Heart right ventricle (tissue), 16 donors: ENCODE data around the gene CRELD2. TPM values are rescaled to one million over a fixed set of nuclear protein-coding genes. Genes with fewer than 3 reads are reported as not detected.

Source experiments
- ATAC-seq, 8 donors: fragments of 200-7000 bp; cut with Tn5 transposase; one replicate each; pipeline ENCODE4 v1.9.1; 2020; ENCODE audit warnings: mild to moderate bottlenecking in 8 of 8, moderate library complexity in 8 of 8, moderate number of reproducible peaks in 1 of 8
- DNase-seq, 2 donors: peaks; one replicate each; pipeline ENCODE4 v3.0.0-alpha.2; 2020
- H3K27ac ChIP-seq, 10 donors: fragments of 200-600 bp; sonication (generic) in 2 of 10; one replicate each; pipeline versions ENCODE4 v1.5.0 to v1.8.0; 2020 to 2022; ENCODE audit warnings: mild to moderate bottlenecking in 3 of 10
- H3K27me3 ChIP-seq, 7 donors: fragments of 200-600 bp; one replicate each; pipeline ENCODE4 v1.8.0; 2021 to 2022; ENCODE audit warnings: mild to moderate bottlenecking in 2 of 7
- H3K36me3 ChIP-seq, 9 donors: fragments of 200-600 bp; sonication (generic) in 1 of 9; one replicate each; pipeline versions ENCODE4 v1.5.0 to v1.8.0; 2020 to 2022; ENCODE audit warnings: mild to moderate bottlenecking in 2 of 9
- H3K4me1 ChIP-seq, 9 donors: fragments of 200-600 bp; sonication (generic) in 1 of 9; one replicate each; pipeline versions ENCODE4 v1.5.0 to v1.8.0; 2020 to 2022; ENCODE audit warnings: mild to moderate bottlenecking in 4 of 9
- H3K4me3 ChIP-seq, 10 donors: fragments of 200-600 bp; sonication (generic) in 2 of 10; one replicate each; pipeline versions ENCODE4 v1.5.0 to v1.8.0; 2020 to 2022; ENCODE audit warnings: mild to moderate bottlenecking in 7 of 10, moderate library complexity in 2 of 10
- H3K9me3 ChIP-seq, 11 donors: fragments of 200-600 bp in 10 of 11; sonication (generic) in 2 of 11; one replicate each; pipeline versions ENCODE4 v1.5.0 to v1.8.0; 2013 to 2022; ENCODE audit warnings: mild to moderate bottlenecking in 2 of 11, control low read depth in 1 of 11, moderate library complexity in 1 of 11
- CTCF ChIP-seq, 9 donors: fragments of 200-600 bp; sonication (generic) in 2 of 9; IDR thresholded peaks; one replicate each; pipeline versions ENCODE4 v1.5.0 to v1.8.0; 2021 to 2022; ENCODE audit warnings: antibody characterized with exemption in 9 of 9, mild to moderate bottlenecking in 5 of 9, moderate library complexity in 1 of 9
- WGBS, 2 donors: extraction: QIAGEN DNeasy Blood & Tissue Kit; methylation state at CpG; one replicate each; pipeline ENCODE4 v1.1.7; 2013; ENCODE audit warnings: inconsistent platforms in 1 of 2; 5-methylcytosine and 5-hydroxymethylcytosine counted together
- intact Hi-C, 10 donors: fragments of 100-400 bp; cut with DNase I; formaldehyde crosslinking; loops; one replicate each; pipeline versions ENCODE4 v1.11.1 to v1.14.2; 2022
- polyA plus RNA-seq, 2 donors: library from polyadenylated mRNA; stranded (reverse); fragments of 200-250 nt; gene quantifications; one replicate each; pipeline ENCODE4 v1.2.3, GENCODE V29; 2013
- total RNA-seq, 10 donors: library from RNA; stranded (reverse); fragmentation: NEBNext Ultra II Directional in 3 of 10; extraction: Animal tissue kit (Norgen Biotek cat#: 25700) in 3 of 10; gene quantifications; one replicate each; pipeline versions ENCODE4 v1.2.1 to v1.2.4, GENCODE V29; 2021 to 2023
- donor health status: Arrhythmogenic right ventricular cardiomyopathy.
- donor health status: ischemic (EF 13 %, LVEDD 7.1; RV severe dilation, severe dysfunction).
- donor health status: healthy with polysubstance abuse.
- donor health status: DM: no; HTN: yes; CAD: no.
- donor health status: DM: no; HTN: no; CAD: no.
- donor health status: ischemic (EF 25% LVEDD 6.9; RV normal size, moderate dysfunction).
- donor health status: ischemic (EF 25% LVEDD 5.7; RV mildly dilated, moderate dysfunction).
- donor health status: healthy.
- donor health status: DM: yes; HTN: yes; CAD: no.
- donor health status: Ischemic cardiomyopathy.
- donor health status: ischemic (EF 35%, LVEDD 5.7; RV mildly dilated, moderate dysfunction).
- donor health status: nonischemic (EF 11% LVEDD 7.7; RV severe dilation, severe dysfunction).
- donor health status: DM: yes; HTN: yes; CAD: no.
- donor health status: PGD.
- donor health status: ischemic (EF 29% LVEDD 5.4; RV normal size, mild dysfunction).
- donor health status: nonischemic (EF 23%, LVEDD 6.1; RV moderate dilation, normal function).

Gene CRELD2
- total and polyA plus RNA-seq, 12 donors, result 11.0 to 90.0 (median 19.2) TPM

GRCh38 chr22:49972163-49973017 is 54.0 kb downstream of the CRELD2 start:
- peak overlapping the region in 3 of 10 donors; percentile 93 to 99 (median 94) for H3K27ac ChIP-seq
- no peak for TF ChIP-seq CTCF (IDR thresholded peaks at IDR 0.05)
- H3K9me3 ChIP-seq, result no peaks in the 10 kb centered on the region
- peaks cover 0 to 10% (median 0%) of the 10 kb centered on the region in 7 donors for H3K27me3 ChIP-seq
- 48 to 54% methylated on average over 40 to 45 of the region's 45 CpGs for whole genome bisulfite sequencing, 2 donors
- H3K4me1 ChIP-seq, result peaks cover 4 to 48% (median 28%) of the 10 kb centered on the region in 9 donors
- intact Hi-C loops, result loop anchor here in 3 of 10 donors (5.0 kb wide), 1 partner anchor 40 kb away; no protein-coding TSS in a partner anchor
- no peaks in the 10 kb centered on the region for H3K36me3 ChIP-seq
- H3K4me3 ChIP-seq, result peak overlapping the region in 4 of 10 donors; percentile 35 to 60 (median 54)
- peak; percentile 9 to 30 for DNase-seq
- no peak for ATAC-seq

GRCh38 chr22:49973018-49973961 is 54.9 kb downstream of the CRELD2 start:
- Histone ChIP-seq H3K36me3 (no peaks in the 10 kb centered on the region), H3K27me3 (peaks cover 0 to 10% (median 0%) of the 10 kb centered on the region in 7 donors), H3K9me3 (peaks cover 0 to 1% (median 0%) of the 10 kb centered on the region in 11 donors), H3K27ac (no peak overlapping the region), H3K4me1 (peaks cover 0 to 39% (median 22%) of the 10 kb centered on the region in 9 donors), H3K4me3 (no peak overlapping the region)
- intact Hi-C loops, result loop anchor here in 3 of 10 donors (5.0 kb wide), 1 partner anchor 41 kb away; no protein-coding TSS in a partner anchor
- DNase-seq (no peak), ATAC-seq (no peak)
- WGBS, 2 donors, result 92 to 95% methylated on average over 5 of the region's 5 CpGs
- no peak for TF ChIP-seq CTCF (IDR thresholded peaks at IDR 0.05)

GRCh38 chr22:49975543-49976389 is 57.3 kb downstream of the CRELD2 start:
- Histone ChIP-seq H3K9me3 (peaks cover 0 to 18% (median 0%) of the 10 kb centered on the region in 11 donors), H3K36me3 (no peaks in the 10 kb centered on the region), H3K27ac (peak overlapping the region in 2 of 10 donors; percentile 1 to 44), H3K4me3 (no peak overlapping the region), H3K27me3 (peaks cover 0 to 10% (median 0%) of the 10 kb centered on the region in 7 donors), H3K4me1 (peaks cover 0 to 22% (median 13%) of the 10 kb centered on the region in 9 donors)
- intact Hi-C loops, result no loop called here
- DNase-seq, result peak in 1 of 2 donors; percentile 10
- ATAC-seq, result no peak
- WGBS, 2 donors, result 33 to 37% methylated on average over 17 of the region's 17 CpGs
- TF ChIP-seq CTCF (IDR thresholded peaks at IDR 0.05), result no peak
